SK-N-SH treated with all-trans-retinoic acid at 6 μM for 48 hours (cell line): ENCODE results near the gene RING1.

ENCODE experiments used
- ARNTL ChIP-seq: fragments of 450-650 bp; formaldehyde crosslinking; IDR thresholded peaks from 2 replicates; pipeline ENCODE4 v1.5.0; 2020; ENCODE audit warnings: low read depth, mild to moderate bottlenecking, moderate library complexity, borderline replicate concordance
- CSRNP3 ChIP-seq: fragments of 250-450 bp; sonication (Bioruptor Pico); IDR thresholded peaks from 2 replicates; pipeline ENCODE4 v1.5.1; 2021; ENCODE audit warnings: mild to moderate bottlenecking, moderate library complexity
- ESRRG ChIP-seq: fragments of 250-450 bp; sonication (Bioruptor Pico); IDR thresholded peaks from 2 replicates; pipeline ENCODE4 v1.6.1; 2021; ENCODE audit warnings: mild to moderate bottlenecking
- OSR1 ChIP-seq: fragments of 250-450 bp; sonication (Bioruptor Pico); IDR thresholded peaks from 2 replicates; pipeline ENCODE4 v1.8.0; 2022; ENCODE audit warnings: moderate library complexity, mild to moderate bottlenecking, inconsistent platforms
- PPARA ChIP-seq: fragments of 250-450 bp; sonication (Bioruptor Pico); IDR thresholded peaks from 2 replicates; pipeline ENCODE4 v1.5.0; 2020; ENCODE audit warnings: mild to moderate bottlenecking, borderline replicate concordance
- SNAI2 ChIP-seq: fragments of 250-450 bp; sonication (Bioruptor Pico); IDR thresholded peaks from 2 replicates; pipeline ENCODE4 v1.5.0; 2020; ENCODE audit warnings: mild to moderate bottlenecking, moderate library complexity
- TCF4 ChIP-seq: fragments of 250-450 bp; sonication (Bioruptor Pico); IDR thresholded peaks from 2 replicates; pipeline ENCODE4 v1.8.0; 2021; ENCODE audit warnings: mild to moderate bottlenecking, moderate library complexity, borderline replicate concordance
- TOX ChIP-seq: fragments of 250-450 bp; sonication (Bioruptor Pico); IDR thresholded peaks from 2 replicates; pipeline ENCODE4 v1.8.0; 2021; ENCODE audit warnings: mild to moderate bottlenecking, moderate library complexity, borderline replicate concordance
- TSHZ2 ChIP-seq: fragments of 250-450 bp; sonication (Bioruptor Pico); IDR thresholded peaks from 2 replicates; pipeline ENCODE4 v1.5.0; 2020; ENCODE audit warnings: mild to moderate bottlenecking, moderate library complexity
- ZFP3 ChIP-seq: fragments of 250-450 bp; sonication (Bioruptor Pico); IDR thresholded peaks from 2 replicates; pipeline ENCODE4 v1.5.0; 2020; ENCODE audit warnings: mild to moderate bottlenecking, moderate library complexity
- ZNF70 ChIP-seq: fragments of 450-650 bp; formaldehyde crosslinking; IDR thresholded peaks from 2 replicates; pipeline ENCODE4 v1.5.0; 2020; ENCODE audit warnings: mild to moderate bottlenecking, moderate library complexity

- TF ChIP-seq OSR1: no peak
- TF ChIP-seq CSRNP3: no peak
- no peak for TF ChIP-seq ZNF70 (CRISPR knock-in tag)
- no peak for TF ChIP-seq TOX (CRISPR knock-in tag)
- TF ChIP-seq ZFP3 (CRISPR knock-in tag): no peak
- no peak for TF ChIP-seq ARNTL (CRISPR knock-in tag)
- no peak for TF ChIP-seq SNAI2 (CRISPR knock-in tag)
- TF ChIP-seq TCF4 (CRISPR knock-in tag): no peak
- TF ChIP-seq PPARA (CRISPR knock-in tag): no peak
- no peak for TF ChIP-seq TSHZ2
- no peak for TF ChIP-seq ESRRG (CRISPR knock-in tag)
These were observed 19.1 kb upstream of the RING1 start for GRCh38 chr6:33189164-33189563.
